ENCODE data around the gene CNTN1.

GRCh38 chr12:40691913-40692764 is at the start of gene CNTN1:
- no peak for TF ChIP-seq REST (IDR thresholded peaks at IDR 0.05; ENCODE audit: insufficient read depth in 1 of 2, low read depth in 2 of 2, low read length in 2 of 2)
- no peak for TF ChIP-seq FOXP2 (optimal IDR thresholded peaks at IDR 0.05; ENCODE audit: borderline replicate concordance, extremely low read depth, extremely low read length, insufficient read depth)
- no peak for TF ChIP-seq POLR2AphosphoS5 (IDR thresholded peaks at IDR 0.05; ENCODE audit: low read depth, low read length)
- no peak for TF ChIP-seq SIN3A (IDR thresholded peaks at IDR 0.05; ENCODE audit: borderline replicate concordance, insufficient read depth, low read length)
- TF ChIP-seq TAF1 (IDR thresholded peaks at IDR 0.05; ENCODE audit: borderline replicate concordance, insufficient read depth, low read length), result no peak

Data from PFSK-1 (cell line).